ENCODE measurements around the gene CHRNA9.
"Not testable (repeated sequence)": the region's sequence is repeated elsewhere in the genome, so short reads cannot be mapped to it uniquely, and the experiment has no call there.

The CHRNA9 gene

DNA sequence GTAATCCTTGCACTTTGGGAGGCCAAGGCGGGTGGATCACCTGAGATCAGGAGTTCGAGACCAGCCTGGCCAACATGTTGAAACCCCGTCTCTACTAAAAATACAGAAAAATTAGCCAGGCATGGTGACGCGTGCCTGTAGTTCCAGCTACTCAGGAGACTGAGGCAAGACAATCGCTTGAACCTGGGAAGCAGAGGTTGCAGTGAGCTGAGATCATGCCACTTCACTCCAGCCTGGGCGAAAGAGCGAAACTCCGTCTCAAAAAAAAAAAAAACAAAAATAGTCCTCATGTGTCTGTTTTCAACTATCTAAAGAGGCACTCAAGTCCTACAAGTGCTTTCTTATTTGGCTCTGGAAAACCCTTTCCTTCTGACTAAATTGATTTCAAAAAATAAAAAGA is 57.1 kb downstream of the CHRNA9 start:
- not testable (repeated sequence) for DNase-seq

DNA sequence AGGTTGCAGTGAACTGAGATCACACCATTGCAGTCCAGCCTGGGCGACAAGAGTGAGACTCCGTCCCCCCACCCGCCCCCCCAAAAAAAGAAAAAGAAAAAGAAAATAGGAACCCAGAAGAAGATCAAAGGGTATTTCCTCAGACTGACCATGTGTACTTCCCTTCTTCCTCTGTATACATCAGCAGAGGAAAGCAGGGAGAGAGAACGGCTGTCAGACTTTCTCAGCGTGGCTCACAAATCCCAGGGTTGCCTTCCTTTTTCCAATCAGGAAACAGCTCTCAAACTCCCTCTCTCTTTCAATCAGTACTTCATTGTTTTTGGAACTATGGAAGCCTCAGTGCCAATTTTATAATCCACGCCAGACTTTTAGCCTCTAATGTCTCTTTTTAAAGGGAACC is 59.1 kb downstream of the CHRNA9 start:
- no peak for DNase-seq

DNA sequence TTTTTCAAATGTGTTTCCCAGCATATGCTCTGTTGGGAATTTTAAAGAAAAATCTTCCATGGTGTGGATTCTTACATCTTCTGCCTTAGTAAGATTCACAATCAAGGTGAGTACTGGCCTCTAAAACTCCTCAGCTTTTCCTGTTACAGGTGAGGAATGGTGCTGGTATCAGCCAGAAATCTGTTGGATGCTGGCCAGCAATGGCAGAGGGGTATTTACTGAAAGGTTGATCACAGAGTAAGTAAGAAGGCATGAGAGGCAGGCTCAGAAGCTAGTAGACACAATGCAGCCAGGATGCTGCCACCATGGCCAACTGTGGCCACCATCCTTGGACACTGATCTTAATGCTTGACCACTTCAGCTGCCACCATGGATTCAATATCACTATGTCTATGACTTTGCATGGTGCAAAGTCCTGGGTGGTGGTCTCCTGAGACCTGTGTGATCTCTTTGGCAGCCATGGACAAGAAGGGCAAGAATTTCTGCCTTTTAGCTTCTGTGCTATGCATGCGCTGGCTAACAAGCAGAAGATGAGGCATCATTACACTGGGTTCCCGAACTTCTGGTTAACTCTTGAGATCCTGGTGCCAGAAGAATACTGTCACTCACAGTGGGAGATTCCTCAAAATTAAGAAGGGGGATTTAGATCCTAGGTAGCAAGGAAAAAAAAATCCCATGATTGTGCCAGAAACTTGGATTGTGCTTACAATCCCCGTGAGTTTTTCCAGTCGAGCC is 60.2 kb downstream of the CHRNA9 start:
- no peak for DNase-seq

DNA sequence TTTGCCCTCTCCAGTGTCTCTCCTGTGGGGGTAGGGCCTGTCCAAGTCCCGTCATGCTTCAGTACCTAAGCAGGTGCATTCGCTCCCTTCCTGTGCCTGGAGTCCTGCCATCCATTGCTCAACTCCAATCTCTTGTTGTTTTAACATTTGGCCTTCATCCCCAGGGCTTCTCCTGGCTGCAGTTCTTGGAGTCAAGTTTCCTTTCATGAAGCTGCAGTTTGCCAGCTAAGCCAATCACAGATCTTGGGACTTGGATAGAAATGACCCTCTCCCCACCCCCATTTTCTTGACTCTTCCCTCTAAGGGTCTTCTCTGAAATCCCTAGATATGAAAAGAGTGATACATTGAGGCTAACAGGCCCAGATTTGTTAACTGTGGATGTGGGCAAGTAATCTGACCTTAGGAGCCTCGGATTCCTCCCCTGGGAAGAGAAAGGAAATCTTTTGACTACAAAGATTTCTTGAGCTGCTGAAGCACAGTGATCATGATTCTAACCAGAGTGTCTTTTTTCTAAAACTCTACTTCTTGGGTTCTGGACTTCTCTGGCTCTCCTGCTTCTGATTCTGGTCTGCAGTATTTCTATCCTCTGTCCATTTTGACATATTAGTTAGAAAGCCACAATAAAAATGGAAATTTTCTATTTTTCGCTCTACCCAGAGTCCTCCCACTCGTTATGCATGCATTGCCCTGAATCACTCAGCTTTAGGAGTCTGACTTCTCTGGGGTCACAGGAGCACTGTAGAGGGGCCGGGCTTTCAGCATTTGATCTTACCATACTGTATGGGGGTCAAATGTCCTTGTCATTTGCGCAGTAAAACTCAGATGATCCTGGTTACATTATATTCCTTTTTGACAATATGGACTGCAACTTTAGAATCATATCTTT is 61.0 kb downstream of the CHRNA9 start:
- no peak for DNase-seq

DNA sequence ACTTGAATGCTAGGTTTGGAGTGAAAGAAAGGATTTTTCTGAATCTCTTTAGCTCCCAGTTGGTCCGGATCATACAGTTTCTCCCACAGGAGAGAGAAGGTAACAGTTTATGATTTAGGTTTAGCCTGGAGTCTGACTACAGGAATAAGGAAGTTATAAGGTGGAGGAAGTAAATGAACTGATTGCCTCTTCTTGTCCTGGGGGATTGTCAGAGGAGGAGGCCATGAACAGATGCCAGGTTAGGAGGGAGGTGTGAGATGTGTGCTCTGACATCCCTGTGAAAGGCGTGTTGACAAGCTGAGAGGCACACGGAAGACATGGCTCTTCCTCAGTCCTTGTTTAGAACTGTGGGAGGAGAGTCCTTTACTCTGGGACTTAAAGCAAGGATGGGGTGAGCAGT is 64.4 kb downstream of the CHRNA9 start:
- DNase-seq: no peak

DNA sequence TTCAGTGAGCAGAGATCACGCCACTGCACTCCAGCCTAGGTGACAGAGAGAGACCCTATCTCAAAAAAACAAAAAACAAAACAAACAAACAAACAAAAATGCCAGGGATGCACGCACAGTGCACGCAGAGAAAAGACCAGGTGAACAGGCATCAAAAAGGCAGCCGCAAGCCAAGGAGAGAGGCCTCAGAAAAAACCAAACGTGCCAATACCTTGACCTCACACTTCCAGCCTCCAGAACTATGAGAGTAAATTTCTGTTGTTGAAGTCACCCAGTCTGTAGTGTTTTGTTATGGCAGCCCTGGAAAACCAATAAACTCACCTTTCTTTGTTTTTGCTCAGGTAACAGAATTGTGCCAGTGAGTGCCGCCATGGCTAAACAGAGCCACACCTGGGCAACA is 66.0 kb downstream of the CHRNA9 start:
- no peak for DNase-seq

DNA sequence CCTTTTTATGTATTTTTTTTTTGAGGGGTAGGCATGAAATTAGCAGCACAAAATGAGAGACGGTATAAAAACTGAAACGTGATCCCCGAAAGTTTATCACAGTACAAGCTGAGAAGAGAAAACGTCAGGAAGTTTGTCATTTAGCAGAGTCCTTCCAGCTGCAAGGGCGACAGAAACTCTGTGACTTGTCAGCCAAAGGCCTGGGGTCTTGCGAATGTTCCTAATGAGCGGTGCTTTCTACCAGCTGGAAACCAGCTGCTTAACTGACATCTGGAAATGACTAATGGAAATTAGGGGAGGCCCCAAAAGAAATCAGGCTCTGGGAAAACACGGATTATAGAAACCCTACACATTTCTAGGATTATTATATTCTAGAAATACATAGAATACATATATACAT is 66.5 kb downstream of the CHRNA9 start:
- DNase-seq: no peak

DNA sequence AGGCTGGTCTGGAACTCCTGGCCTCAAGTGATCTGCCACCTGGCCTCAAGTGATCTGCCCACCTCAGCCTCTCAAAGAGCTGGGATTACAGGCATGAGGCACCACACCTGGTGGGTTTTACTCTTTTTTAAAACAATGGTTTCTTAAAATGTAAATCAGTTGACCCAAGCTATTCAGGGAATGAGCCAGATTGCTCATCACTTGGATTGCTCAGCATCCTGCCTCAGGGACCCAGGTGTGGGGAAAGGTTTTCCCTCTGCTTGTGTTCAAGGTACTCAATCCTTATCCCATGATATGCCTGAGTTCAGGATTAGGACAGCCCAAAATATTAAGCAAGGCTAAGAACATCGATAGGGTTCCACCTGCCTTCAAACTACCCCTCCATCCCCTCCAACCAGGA is 67.4 kb downstream of the CHRNA9 start:
- no peak for DNase-seq

DNA sequence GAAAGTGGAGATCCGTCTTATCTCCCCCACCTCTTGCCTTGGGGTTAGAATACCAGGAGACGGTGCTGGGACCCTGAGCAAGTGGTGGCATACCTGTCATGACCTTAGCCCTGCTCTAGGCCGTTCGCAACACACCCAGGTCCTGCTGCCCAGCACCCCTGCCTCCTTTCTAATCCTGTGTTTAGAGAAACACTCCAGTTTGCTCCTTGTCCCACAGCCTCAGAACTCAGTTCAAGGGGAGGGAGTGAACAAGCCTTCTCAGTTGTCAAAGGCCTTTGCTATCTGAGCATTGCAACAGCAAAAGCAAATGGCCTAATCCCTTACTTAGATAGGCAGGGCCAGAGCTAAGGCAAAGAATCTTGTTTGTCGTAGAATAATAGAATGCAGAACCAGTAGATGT is 67.9 kb downstream of the CHRNA9 start:
- DNase-seq: no peak

All from activated CD4-positive, CD25-positive, alpha-beta regulatory T cell treated with anti-CD3 and anti-CD28 coated beads, Interleukin-2, amount 50 U/mL, for 72 hours (primary cell).